ENCODE data around the gene PDLIM5.
A peak's percentile ranks its signal among the peaks of the same experiment; 100 is the strongest.
"Not testable (repeated sequence)": the region's sequence is repeated elsewhere in the genome, so short reads cannot be mapped to it uniquely, and the experiment has no call there.

The PDLIM5 gene

GRCh38 chr4:94451695-94452475 lies at the start of gene PDLIM5:
TSS of gene PDLIM5 (plus strand) at chr4:94451942. CDS start at chr4:94455289, 3,347 bp downstream.
- peak; percentile 92 for DNase-seq

GRCh38 chr4:94402439-94402838 lies 49.3 kb upstream of the PDLIM5 start:
- DNase-seq: not testable (repeated sequence)

GRCh38 chr4:94403751-94404150 lies 48.0 kb upstream of the PDLIM5 start:
- DNase-seq: no peak

- DNase-seq: peak; percentile 61
These were observed 44.9 kb upstream of the PDLIM5 start for GRCh38 chr4:94406668-94407437.

GRCh38 chr4:94407846-94408245 lies 43.9 kb upstream of the PDLIM5 start:
- no peak for DNase-seq

- no peak for DNase-seq
These were observed 43.0 kb upstream of the PDLIM5 start for GRCh38 chr4:94408549-94409374.

GRCh38 chr4:94409375-94409679 lies 42.4 kb upstream of the PDLIM5 start:
- DNase-seq: no peak

- DNase-seq: no peak
These were observed 41.8 kb upstream of the PDLIM5 start for GRCh38 chr4:94409962-94410361.

GRCh38 chr4:94410678-94411206 lies 41.0 kb upstream of the PDLIM5 start:
- no peak for DNase-seq

GRCh38 chr4:94411296-94411695 lies 40.4 kb upstream of the PDLIM5 start:
- DNase-seq: no peak

GRCh38 chr4:94412019-94412657 lies 39.6 kb upstream of the PDLIM5 start:
- no peak for DNase-seq

GRCh38 chr4:94412658-94413038 lies 39.1 kb upstream of the PDLIM5 start:
- no peak for DNase-seq

- no peak for DNase-seq
These were observed 38.5 kb upstream of the PDLIM5 start for GRCh38 chr4:94413085-94413840.

- DNase-seq: no peak
These were observed 36.8 kb upstream of the PDLIM5 start for GRCh38 chr4:94414907-94415306.

- no peak for DNase-seq
These were observed 36.3 kb upstream of the PDLIM5 start for GRCh38 chr4:94415448-94415847.

GRCh38 chr4:94416335-94416734 lies 35.4 kb upstream of the PDLIM5 start:
- no peak for DNase-seq

- no peak for DNase-seq
These were observed 34.8 kb upstream of the PDLIM5 start for GRCh38 chr4:94416981-94417380.

- no peak for DNase-seq
These were observed 32.2 kb upstream of the PDLIM5 start for GRCh38 chr4:94419549-94419948.

GRCh38 chr4:94419956-94420355 lies 31.8 kb upstream of the PDLIM5 start:
- DNase-seq: no peak

- no peak for DNase-seq
These were observed 31.4 kb upstream of the PDLIM5 start for GRCh38 chr4:94420356-94420755.

GRCh38 chr4:94426783-94427182 lies 25.0 kb upstream of the PDLIM5 start:
- no peak for DNase-seq

GRCh38 chr4:94428884-94429283 lies 22.9 kb upstream of the PDLIM5 start:
- no peak for DNase-seq
